KOPT-K1 (cell line): ENCODE data around the gene GPR146.
A peak's percentile ranks its signal among the peaks of the same experiment; 100 is the strongest.
"Not testable (repeated sequence)": the region's sequence is repeated elsewhere in the genome, so short reads cannot be mapped to it uniquely, and the experiment has no call there.

Experiments used
- H3K27ac ChIP-seq: fragments of 200-600 bp; sonication (generic); 2 replicates; pipeline ENCODE4 v1.5.1; 2016; ENCODE audit warnings: antibody characterized with exemption, mild to moderate bottlenecking, low read depth, low read length; ENCODE audit not compliant: poor library complexity, severe bottlenecking
- H3K36me3 ChIP-seq: fragments of 200-600 bp; sonication (generic); 2 replicates; pipeline ENCODE4 v1.5.1; 2017; ENCODE audit warnings: antibody characterized with exemption, mild to moderate bottlenecking, low read length, moderate library complexity; ENCODE audit not compliant: insufficient read depth
- H3K9me3 ChIP-seq: fragments of 200-600 bp; sonication (generic); 2 replicates; pipeline ENCODE4 v1.5.1; 2017; ENCODE audit warnings: antibody characterized with exemption, low read length, mild to moderate bottlenecking; ENCODE audit not compliant: insufficient read depth, poor library complexity, severe bottlenecking

The GPR146 gene

DNA sequence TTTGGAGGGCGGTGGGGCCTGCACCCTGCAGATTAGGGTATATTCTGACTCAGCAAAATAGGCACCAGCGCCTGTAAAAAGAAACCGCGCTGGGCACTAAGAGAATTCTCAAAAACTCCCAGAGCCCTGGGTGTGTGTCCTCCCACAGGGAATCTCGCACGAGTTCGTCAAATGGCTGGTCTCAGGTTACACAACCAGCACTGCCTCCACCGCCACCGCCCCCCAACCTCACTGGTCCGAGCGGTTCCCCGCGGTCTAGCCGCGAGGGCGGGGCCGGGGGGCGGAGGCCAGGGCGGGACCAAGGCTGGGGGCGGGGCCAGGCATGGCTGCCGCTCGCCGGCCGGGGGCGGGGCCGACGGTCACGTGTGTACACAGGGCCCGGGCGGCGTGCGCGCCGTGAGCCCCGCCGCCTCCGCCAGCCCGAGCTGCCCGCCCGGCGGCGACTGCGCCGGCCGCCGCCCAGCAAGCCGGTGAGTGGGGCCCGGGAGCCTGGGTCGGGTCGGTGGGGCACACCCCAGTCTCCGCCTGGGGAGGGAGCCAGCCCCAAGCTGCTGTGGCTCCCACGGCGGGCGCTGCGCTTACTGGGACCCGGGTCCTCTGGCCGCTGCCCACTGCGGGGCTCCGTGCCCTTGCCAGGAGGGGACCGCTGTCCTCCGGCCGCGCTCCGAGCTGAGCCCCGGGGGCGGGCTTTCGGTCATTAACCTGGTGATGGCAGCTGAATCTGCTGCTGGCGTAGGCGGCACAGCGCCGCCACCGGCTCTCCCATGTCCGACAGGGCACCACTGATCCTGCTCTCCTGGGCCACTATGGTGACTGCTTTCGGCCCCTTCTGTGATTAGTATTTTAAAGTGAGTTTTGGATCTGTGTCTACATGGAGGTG, at the start of gene GPR146:
Gene GPR146, plus strand, starts transcription at position 358 of the 880 bp plus-strand sequence. CDS start 12,970 bp downstream, outside the sequence.
- H3K36me3 ChIP-seq, result no peaks in the 10 kb centered on the region
- H3K9me3 ChIP-seq, result no peaks in the 10 kb centered on the region
- H3K27ac ChIP-seq, result peak within 1 kb of the TSS; percentile 25

DNA sequence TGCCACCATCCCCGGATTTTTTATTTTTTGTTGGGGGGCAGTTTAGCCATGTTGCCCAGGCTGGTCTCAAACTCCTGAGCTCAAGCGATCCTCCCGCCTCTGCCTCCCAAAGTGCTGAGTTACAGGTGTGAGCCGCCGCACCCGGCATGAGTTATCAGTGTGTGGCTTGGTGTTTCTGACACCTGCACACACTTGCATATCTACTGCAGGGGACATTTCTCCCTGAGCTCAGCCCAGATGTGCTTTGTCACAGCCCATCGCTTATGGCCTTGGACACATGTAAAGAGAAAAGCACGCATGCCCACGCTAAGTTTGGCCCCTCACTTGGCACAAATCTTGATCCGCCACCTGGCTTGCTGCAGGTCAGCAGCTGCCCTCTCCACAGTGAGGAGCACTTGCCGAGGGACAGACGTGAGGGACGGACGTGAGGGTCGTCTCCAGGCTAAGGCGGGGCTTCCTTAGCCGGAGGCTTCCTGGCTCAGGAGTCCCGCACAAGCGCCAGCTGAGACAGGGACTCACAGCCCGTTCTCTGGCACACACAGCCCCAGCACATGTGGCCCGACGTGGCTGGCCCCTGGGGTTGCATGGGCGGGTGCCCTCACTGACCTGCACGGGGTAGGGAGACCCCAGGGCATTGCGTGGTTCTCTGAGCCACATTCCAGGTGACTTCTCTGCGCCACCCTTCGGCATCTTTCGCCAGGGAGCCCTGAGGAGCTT, 49.6 kb upstream of the GPR146 start:
- H3K27ac ChIP-seq, result no peak overlapping the region
- no peaks in the 10 kb centered on the region; the same call in 1 of the 2 replicates for H3K36me3 ChIP-seq
- no peaks in the 10 kb centered on the region for H3K9me3 ChIP-seq

DNA sequence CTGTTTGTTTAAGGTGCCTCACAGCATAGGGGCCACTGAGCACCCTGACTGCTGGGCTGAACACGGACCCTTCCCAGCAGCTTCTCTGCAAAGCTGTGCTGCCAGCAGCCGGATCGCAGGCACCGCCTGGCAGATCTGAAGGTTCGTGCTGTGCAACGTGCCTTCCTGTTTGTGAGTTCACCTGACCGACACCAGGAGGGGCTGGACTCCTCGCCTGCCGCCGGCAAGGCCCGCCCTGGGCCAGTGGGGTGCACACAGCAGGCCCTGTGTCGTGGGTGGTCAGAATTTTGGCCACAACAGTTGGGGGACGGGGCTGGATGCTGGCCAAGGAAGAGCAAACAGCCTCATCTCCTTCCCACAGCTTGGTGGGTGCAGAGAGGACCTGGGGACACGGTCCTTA, 48.8 kb upstream of the GPR146 start:
- Histone ChIP-seq H3K9me3 (no peaks in the 10 kb centered on the region), H3K27ac (no peak overlapping the region), H3K36me3 (no peaks in the 10 kb centered on the region; the same call in 1 of the 2 replicates)

DNA sequence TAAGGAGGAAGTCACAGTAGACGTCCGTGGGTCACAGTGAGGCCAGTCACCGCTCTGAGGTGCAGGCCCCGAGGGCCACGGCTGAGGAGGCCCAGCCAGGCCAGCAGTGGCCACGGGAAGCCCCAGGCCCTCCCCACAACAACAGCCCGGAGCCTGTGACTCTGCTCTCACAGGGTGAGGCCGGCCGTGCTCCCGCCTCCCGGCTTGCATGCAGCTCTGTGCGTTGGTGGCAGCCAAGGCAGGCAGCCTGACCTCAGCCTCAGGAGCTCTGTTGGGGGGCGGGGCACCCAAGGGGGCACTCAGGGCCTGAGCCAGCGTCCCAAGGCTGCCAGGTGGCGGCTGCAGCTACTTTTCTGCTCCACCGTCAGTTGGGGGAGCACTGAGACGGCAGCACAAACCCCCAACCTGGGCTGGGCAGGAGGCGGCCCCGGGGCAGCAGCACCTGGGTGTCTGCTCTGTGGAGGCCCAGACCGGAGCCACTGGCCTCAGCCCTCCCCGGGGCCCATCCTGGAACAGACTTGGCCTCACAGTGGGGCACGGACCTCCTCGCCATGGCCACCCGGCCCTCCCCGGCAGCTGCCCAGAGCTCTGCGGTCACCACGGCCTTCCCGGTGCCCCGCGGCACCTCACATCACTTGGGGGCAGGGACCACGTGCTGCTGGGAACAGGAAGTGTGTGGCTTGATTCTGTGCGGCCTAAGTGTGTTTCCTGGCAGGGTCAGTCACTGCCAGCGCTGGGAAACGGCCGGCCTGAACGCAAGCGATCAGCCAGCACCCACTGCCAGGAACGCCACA, 48.1 kb upstream of the GPR146 start:
- H3K36me3 ChIP-seq, result no peaks in the 10 kb centered on the region; the same call in 1 of the 2 replicates
- no peaks in the 10 kb centered on the region for H3K9me3 ChIP-seq
- H3K27ac ChIP-seq, result no peak overlapping the region

DNA sequence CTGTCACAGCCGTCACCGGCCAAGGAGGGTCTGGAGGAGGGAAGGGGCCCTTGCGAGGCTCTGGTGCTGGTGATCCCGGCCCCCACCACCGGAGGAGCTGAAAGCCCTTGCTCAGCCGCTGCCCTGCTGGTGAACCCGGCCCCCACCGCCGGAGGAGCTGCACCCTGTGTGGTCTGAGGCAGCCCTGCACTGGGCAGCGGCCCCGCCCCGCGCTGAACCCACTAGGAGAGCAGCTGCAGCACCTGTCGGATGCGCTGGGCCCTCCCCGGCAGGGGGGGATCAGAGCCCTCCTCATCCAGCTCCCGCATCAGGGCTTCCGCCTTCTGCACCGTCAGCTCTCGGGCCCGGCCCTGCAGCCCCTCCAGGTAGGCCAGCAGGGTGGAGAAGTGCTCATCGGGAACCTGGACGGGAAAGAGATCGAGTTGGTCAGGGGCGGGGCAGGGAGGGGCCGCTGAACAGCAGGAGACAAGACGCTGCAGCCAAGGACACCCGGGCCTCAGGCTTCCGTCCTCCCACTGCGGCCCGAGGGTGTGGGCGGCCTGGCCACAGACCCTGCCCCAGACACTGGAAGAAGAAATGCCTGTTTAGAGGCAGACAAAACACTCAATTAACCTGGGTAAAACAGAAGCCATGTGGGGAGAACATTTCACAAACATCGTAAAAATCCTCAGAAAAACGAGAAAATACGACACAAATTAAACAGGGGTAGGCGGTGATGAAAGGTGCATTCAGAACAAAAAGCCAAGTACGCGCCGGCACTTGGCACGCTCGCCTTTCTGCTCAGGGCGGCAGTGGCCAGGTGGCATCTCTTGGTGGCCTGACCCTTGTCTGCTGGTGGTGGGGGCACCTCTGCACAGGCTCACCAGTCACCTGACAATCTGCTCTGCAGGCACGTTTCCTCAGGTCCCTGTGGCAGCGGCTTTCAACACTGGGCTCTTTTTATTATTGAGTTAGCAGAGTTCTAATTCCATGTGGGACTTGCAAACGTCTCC, 46.6 kb upstream of the GPR146 start:
- H3K36me3 ChIP-seq, result no peaks in the 10 kb centered on the region; the same call in 1 of the 2 replicates
- H3K9me3 ChIP-seq, result no peaks in the 10 kb centered on the region
- H3K27ac ChIP-seq, result no peak overlapping the region

DNA sequence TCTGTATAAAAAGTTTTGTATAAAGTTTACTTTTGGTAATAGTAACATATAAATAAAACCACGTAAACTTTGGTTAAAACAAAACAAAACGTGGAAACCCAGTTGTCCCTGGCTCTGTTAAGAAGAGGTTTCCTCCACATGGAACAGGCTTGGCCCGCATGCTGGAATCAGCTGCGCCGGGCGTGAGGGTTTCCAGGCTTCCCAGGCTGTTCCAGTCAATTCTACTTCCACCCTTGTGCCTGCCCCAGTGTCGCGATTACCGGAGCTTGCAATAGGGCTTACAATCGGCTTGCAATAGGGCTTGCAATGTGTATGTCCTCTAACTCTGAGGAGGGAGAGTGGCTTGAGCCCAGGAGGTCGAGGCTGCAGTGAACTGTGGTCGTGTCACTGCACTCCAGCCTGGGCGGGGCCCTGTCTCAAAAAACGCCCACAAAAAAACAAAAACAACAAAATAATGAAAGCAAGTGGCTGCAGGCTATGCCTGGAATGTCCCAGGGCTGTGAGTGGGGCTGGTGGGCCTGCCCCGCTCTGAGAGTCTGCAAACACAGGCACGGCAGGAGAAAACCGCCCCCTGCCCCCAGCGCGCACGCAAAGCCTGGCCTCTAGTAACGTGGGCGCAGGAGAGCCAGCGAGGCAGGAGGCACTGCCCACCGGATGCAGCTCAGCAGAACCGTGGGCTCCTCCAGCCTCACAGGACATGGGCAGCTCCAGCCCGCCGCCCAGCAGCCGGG, 45.0 kb upstream of the GPR146 start:
- Histone ChIP-seq H3K27ac (no peak overlapping the region), H3K9me3 (no peaks in the 10 kb centered on the region), H3K36me3 (no peaks in the 10 kb centered on the region; the same call in 1 of the 2 replicates)

DNA sequence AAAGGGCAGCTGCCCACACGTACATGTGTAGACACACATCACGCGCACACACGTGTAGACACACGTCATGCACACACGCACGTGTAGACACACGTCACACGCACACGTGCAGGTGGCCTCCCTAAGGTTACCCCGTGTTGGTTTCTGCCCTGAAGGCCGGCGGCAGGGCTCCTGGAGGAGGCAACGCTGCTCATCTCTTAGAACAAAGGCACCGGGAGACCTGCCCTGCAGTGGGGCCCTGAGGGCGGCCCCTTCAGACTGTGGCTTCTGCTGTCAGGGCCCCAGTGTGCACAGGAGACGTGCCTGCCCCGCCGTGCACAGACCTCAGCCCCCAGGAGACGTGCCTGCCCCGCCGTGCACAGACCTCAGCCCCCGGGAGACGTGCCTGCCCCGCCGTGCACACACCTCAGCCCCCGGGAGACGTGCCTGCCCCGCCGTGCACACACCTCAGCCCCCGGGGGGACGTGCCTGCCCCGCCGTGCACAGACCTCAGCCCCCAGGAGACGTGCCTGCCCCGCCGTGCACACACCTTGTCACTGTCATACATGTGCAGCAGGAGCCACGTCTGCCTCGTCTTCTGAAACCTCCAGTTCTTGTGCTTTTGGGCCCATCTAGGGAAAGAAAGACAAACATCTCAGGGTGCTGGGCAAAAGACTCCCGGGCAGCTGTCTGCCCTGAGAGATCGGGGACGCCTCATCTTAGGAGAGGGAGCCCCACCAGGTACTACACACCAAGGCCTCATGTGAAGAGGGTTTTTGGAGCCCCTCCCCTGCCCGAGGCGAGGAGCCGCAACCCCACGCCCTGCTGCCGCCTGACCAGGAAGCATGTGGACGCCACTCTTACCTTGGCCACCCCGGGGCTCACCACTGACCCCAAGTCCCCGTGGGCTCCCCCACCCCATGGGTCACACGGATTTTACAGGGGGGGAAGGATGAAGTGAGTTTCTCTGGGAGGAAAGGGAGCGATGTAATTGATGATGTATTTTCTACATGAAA, 44.1 kb upstream of the GPR146 start:
- H3K9me3 ChIP-seq, result no peaks in the 10 kb centered on the region
- no peak overlapping the region for H3K27ac ChIP-seq
- H3K36me3 ChIP-seq, result no peaks in the 10 kb centered on the region; the same call in 1 of the 2 replicates

DNA sequence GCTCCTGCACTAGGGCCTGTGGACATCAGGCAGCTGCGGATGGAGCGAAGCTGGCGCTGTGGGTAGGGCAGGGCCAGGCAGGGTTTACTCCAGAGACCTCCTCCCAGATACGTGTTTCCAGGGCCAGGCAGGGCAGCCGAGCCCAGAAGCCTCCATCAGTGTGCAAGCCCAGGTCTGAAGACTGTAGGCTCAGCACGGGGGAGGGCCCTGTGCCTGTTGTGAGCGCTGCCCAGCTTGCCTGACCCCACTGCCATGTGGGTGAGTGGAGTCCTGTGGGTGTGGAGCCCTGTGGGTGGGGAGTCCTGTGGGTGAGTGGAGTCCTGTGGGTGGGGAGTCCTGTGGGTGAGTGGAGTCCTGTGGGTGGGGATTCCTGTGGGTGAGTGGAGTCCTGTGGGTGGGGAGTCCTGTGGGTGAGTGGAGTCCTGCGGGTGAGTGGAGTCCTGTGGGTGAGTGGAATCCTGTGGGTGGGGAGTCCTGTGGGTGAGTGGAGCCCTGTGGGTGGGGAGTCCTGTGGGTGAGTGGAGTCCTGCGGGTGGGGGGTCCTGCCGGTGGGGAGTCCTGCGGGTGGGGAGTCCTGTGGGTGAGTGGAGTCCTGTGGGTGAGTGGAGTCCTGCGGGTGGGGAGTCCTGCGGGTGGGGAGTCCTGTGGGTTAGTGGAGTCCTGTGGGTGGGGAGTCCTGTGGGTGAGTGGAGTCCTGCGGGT, 43.1 kb upstream of the GPR146 start:
- not testable (repeated sequence) for H3K36me3 ChIP-seq, H3K9me3 ChIP-seq, H3K27ac ChIP-seq

- not testable (repeated sequence) for H3K9me3 ChIP-seq, H3K27ac ChIP-seq
These were observed 42.3 kb upstream of the GPR146 start for GRCh38 chr7:1002026-1002425.

DNA sequence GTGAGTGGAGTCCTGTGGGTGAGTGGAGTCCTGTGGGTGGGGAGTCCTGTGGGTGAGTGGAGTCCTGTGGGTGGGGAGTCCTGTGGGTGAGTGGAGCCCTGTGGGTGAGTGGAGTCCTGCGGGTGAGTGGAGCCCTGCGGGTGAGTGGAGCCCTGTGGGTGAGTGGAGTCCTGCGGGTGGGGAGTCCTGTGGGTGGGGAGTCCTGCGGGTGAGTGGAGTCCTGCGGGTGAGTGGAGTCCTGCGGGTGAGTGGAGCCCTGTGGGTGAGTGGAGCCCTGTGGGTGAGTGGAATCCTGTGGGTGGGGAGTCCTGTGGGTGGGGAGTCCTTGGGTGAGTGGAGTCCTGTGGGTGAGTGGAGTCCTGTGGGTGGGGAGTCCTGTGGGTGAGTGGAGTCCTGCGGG, 41.9 kb upstream of the GPR146 start:
- not testable (repeated sequence) for H3K36me3 ChIP-seq, H3K9me3 ChIP-seq, H3K27ac ChIP-seq

More at GRCh38 chr7:1002026-1002425, 42.3 kb upstream of the GPR146 start:
- not testable (repeated sequence) for H3K36me3 ChIP-seq

DNA sequence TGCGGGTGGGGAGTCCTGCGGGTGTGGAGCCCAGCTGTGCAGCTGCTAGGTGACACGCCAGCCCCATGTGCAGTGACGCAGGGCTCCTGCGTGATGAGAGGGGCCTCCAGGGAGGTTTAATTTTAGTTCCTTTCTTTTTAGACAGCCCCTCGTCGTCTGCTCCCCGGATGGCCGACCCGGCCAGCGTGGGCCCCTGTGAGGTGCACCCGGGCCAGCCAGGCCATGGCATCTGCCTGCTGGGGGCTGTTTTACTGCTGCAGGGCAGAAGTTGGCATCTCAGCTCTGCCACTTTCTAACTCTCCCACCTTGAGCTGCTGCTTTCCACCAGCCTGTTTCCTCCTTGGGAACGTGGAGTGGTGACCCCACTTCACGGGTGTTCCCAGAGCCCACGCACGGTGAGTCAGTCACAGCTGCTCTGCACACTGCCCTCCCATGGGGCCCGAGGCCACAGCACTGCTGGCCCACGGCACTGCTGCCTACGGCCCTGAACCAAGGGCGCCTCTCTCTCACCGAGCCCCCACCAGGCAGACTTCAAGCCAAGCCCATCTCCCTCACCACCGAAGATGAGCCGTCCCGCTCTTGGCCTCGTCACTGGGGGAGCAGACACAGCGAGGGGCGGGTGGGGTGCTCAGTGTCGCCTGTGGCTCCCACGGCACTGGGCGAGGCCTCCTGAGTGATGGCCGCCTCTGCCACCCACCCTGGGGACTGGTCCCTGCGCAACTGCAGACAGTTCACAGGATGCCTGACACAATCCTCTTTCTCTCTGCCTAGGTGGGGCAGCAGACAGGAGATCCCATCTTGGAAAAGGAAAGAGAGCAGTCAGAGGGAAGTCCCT, 40.1 kb upstream of the GPR146 start:
- H3K27ac ChIP-seq, result no peak overlapping the region
- no peaks in the 10 kb centered on the region; the same call in 1 of the 2 replicates for H3K36me3 ChIP-seq
- no peaks in the 10 kb centered on the region for H3K9me3 ChIP-seq
